Stomach smooth muscle (tissue), 2 donors: ENCODE measurements around the gene HOXC5.
A peak's percentile ranks its signal among the peaks of the same experiment; 100 is the strongest.

ENCODE experiments used
- H3K27ac ChIP-seq: one replicate; pipeline ENCODE4 v1.7.0; 2013; ENCODE audit warnings: mild to moderate bottlenecking, low read length, inconsistent platforms
- H3K27me3 ChIP-seq, 2 donors: one replicate each; pipeline ENCODE4 v1.7.0; 2013; ENCODE audit warnings: low read length in 2 of 2; ENCODE audit not compliant: insufficient read depth in 2 of 2, control insufficient read depth in 1 of 2
- H3K36me3 ChIP-seq, 2 donors: one replicate each; pipeline ENCODE4 v1.7.0; 2013; ENCODE audit warnings: low read length in 2 of 2; ENCODE audit not compliant: control insufficient read depth in 2 of 2, insufficient read depth in 2 of 2
- H3K4me1 ChIP-seq: one replicate; pipeline ENCODE4 v1.7.0; 2013; ENCODE audit warnings: low read length; ENCODE audit not compliant: control insufficient read depth, insufficient read depth
- H3K4me3 ChIP-seq, 2 donors: one replicate each; pipeline ENCODE4 v1.7.0; 2013; ENCODE audit warnings: low read length in 2 of 2
- H3K9ac ChIP-seq, 2 donors: one replicate each; pipeline ENCODE4 v1.7.0; 2013; ENCODE audit warnings: low read length in 2 of 2, mild to moderate bottlenecking in 1 of 2
- H3K9me3 ChIP-seq, 2 donors: one replicate each; pipeline ENCODE4 v1.7.0; 2013; ENCODE audit warnings: low read length in 2 of 2; ENCODE audit not compliant: control insufficient read depth in 2 of 2
- donor health status: healthy.
- donor health status: Pancreatic carcinoma.

The HOXC5 gene

DNA sequence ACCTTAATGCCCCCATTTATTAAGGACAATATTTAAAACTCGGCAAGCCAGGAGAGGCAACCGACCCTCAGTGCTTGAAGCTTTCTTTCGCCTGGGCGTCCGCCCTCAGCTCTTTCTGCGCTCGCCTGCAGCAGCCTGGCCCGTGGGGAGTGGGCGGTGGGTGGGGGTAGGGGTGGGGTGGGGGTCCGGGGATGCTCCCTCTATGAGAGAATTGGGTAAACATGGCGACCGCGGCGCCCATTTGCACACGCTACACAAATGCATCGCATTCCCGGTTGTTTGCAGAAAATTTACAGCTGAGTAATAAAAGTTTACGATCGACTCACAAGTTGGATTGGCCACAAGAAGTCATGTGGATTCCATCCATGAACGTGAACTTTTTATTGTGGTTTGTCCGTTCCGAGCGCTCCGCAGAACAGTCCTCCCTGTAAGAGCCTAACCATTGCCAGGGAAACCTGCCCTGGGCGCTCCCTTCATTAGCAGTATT is 16.3 kb upstream of the HOXC5 start:
- H3K9ac ChIP-seq = no peak overlapping the region
- no peak overlapping the region for H3K4me3 ChIP-seq
- H3K27ac ChIP-seq = no peak overlapping the region
- H3K9me3 ChIP-seq = no peaks in the 10 kb centered on the region
- peaks cover 14% of the 10 kb centered on the region for H3K4me1 ChIP-seq
- H3K27me3 ChIP-seq = peaks cover 75 to 88% of the 10 kb centered on the region in 2 donors
- H3K36me3 ChIP-seq = no peaks in the 10 kb centered on the region

DNA sequence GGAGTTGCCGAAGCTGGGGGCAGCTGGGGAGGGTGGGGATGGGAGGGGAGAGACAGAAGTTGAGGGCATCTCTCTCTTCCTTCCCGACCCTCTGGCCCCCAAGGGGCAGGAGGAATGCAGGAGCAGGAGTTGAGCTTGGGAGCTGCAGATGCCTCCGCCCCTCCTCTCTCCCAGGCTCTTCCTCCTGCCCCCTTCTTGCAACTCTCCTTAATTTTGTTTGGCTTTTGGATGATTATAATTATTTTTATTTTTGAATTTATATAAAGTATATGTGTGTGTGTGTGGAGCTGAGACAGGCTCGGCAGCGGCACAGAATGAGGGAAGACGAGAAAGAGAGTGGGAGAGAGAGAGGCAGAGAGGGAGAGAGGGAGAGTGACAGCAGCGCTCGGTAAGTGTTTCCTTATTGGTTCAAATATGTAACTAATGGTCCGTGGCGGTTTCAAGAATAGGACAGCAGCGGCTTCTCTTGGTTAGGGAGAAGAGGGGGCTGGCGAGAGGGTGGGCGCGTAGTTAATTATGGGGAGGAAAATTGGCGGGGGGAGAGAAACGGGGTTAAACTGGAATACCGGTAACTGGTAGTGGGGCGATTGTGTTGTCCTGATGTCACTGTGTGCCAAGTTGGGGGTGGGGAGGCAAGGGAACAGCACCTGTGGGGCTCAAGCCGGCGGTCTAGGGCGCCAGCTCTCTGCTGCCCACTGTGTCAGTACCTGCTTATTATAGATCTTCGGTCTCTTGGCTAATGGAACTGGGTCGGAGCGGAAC is 15.6 kb upstream of the HOXC5 start:
- Histone ChIP-seq H3K9ac (no peak overlapping the region), H3K27ac (no peak overlapping the region), H3K4me1 (peaks cover 13% of the 10 kb centered on the region), H3K27me3 (peaks cover 78 to 87% of the 10 kb centered on the region in 2 donors), H3K4me3 (peak overlapping the region; percentile 46 to 61), H3K36me3 (no peaks in the 10 kb centered on the region), H3K9me3 (no peaks in the 10 kb centered on the region)

DNA sequence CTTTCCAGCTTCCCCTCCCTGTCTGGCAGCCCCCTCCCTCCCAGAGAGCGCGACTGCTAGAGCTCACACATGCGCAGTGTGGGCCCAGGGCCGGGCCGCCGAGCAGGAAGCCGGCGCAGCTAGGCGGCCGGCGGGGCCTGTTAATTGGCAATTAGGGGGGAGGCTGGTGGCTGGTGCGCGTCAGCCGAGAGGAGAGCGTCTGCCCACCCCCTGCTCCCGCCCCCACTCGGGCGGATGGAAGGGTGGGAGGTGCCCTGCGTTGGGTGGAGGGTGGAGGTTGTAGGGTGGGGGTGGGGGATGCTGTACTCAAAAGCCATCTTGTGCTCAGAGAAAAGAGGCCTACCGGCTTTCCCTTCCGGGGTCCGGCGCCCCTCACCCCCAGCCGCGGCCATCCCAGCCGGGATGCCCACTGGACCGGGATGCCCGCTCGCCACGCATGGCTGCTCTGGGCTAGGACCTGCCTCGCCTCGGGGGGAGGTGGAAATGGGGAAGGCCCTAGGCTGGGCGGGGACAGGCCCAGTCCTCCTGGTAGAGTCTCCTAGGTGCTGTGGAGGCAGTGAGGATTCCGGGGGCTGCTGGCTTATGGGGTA is 14.9 kb upstream of the HOXC5 start:
- no peak overlapping the region for H3K27ac ChIP-seq
- H3K4me3 ChIP-seq = peak overlapping the region; percentile 46 to 61
- H3K36me3 ChIP-seq = no peaks in the 10 kb centered on the region
- H3K27me3 ChIP-seq = peaks cover 77 to 86% of the 10 kb centered on the region in 2 donors
- H3K9me3 ChIP-seq = no peaks in the 10 kb centered on the region
- peaks cover 13% of the 10 kb centered on the region for H3K4me1 ChIP-seq
- H3K9ac ChIP-seq = peak overlapping the region in 1 of 2 donors; percentile 15

DNA sequence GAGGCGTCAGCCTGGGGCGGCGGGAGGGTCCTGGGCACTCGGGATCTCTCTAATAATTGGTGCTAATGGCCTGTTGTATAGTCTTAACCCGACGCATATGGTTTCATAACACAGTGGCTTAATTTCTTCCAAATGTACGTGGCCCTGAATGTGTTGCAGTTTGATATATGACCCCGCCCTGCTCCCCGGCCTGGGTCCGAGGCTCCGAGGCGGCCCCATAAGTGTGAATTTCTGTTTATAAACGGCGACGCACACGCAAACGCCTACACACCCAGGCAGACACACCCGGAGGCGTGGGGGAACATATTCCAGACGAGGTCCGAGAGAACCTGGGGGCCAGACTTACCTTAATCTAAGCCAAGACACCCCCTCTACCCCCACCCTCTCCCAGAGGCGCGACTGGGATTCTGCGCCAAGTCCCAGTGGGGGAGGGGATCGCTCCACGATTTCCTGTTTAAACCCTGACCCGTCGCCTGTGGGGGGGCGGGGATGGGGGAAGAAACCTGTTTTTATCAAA is 14.3 kb upstream of the HOXC5 start:
- Histone ChIP-seq H3K27me3 (peaks cover 75 to 86% of the 10 kb centered on the region in 2 donors), H3K36me3 (no peaks in the 10 kb centered on the region), H3K27ac (no peak overlapping the region), H3K4me1 (peaks cover 13% of the 10 kb centered on the region), H3K9ac (peak overlapping the region in 1 of 2 donors; percentile 15), H3K9me3 (no peaks in the 10 kb centered on the region), H3K4me3 (peak overlapping the region in 1 of 2 donors; percentile 61)

GRCh38 chr12:54019091-54019811 is 13.6 kb upstream of the HOXC5 start:
- Histone ChIP-seq H3K9ac (no peak overlapping the region), H3K27ac (no peak overlapping the region), H3K27me3 (peaks cover 76 to 86% of the 10 kb centered on the region in 2 donors), H3K36me3 (no peaks in the 10 kb centered on the region), H3K9me3 (no peaks in the 10 kb centered on the region), H3K4me1 (peaks cover 13% of the 10 kb centered on the region), H3K4me3 (no peak overlapping the region)

DNA sequence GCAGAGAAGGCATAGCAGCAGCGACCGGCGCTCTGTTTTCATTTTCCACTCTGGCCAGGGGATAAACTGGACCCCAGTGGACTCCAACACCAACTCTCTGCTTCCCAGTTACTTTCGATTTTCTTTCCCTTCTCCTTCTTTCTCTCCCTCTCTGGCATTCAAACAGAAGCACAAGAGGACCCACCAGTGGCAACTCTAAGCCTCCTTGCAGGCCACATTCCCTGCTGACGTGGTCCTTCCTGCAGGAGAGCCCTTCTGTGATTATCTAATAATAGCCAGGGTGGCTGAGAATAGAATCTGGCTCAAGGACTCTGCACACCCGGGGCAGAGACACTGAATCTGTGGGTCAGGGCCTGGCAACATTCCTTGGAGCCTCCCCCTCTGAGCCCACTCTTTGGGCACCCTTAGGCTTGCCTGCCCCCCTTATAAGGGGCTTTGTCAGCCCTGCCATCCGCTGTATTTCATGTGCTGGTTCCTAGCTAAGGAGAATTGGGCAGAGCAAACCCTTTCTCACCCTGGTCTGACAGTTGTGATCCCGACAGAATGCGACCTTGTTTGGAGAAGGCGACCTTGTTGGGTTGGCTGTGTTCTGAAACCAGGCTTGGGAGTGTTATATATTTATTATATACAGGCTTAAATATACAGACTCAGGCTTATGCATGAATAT is 12.8 kb upstream of the HOXC5 start:
- H3K4me1 ChIP-seq = peaks cover 10% of the 10 kb centered on the region
- H3K9ac ChIP-seq = no peak overlapping the region
- peaks cover 75 to 86% of the 10 kb centered on the region in 2 donors for H3K27me3 ChIP-seq
- no peaks in the 10 kb centered on the region for H3K36me3 ChIP-seq
- H3K9me3 ChIP-seq = no peaks in the 10 kb centered on the region
- H3K27ac ChIP-seq = no peak overlapping the region
- peak overlapping the region in 1 of 2 donors; percentile 29 for H3K4me3 ChIP-seq

- Histone ChIP-seq H3K27me3 (peaks cover 72 to 85% of the 10 kb centered on the region in 2 donors), H3K9ac (no peak overlapping the region), H3K36me3 (no peaks in the 10 kb centered on the region), H3K9me3 (no peaks in the 10 kb centered on the region), H3K27ac (no peak overlapping the region), H3K4me3 (no peak overlapping the region), H3K4me1 (peaks cover 10% of the 10 kb centered on the region)
These were observed 12.1 kb upstream of the HOXC5 start for GRCh38 chr12:54020591-54021405.

DNA sequence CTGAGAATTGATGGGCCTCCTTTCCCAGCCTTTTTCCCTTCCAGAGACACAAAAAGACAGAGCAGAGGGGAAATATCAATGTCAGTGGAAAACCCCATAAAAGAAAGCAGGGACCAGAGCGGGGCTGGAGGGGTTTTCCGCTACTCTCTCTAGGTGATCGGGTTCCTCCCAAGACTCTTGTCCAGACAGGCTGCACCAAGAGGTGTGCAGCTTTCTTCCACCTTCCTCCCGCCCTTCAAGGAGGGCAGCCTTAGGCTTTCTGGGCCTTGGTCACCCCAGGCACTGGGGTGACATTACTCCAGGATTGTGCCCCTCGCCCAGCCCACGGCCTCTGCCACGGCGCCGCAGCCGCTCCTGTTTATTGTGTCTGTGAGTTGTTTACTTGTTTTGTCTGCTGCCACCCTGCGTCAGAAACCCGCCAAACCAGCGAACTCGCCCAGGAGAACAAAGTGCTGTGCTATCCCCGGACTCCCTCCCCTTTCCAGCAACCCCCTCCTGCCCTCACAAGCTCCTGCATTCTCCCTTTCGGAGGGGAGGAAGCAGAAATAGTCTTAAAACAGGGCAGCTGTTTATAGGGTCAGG is 11.3 kb upstream of the HOXC5 start:
- Histone ChIP-seq H3K9me3 (no peaks in the 10 kb centered on the region), H3K36me3 (no peaks in the 10 kb centered on the region), H3K4me3 (no peak overlapping the region), H3K27ac (no peak overlapping the region), H3K9ac (no peak overlapping the region), H3K27me3 (peaks cover 72 to 86% of the 10 kb centered on the region in 2 donors), H3K4me1 (peaks cover 10% of the 10 kb centered on the region)

GRCh38 chr12:54022960-54023884 is 9.6 kb upstream of the HOXC5 start:
- no peak overlapping the region for H3K27ac ChIP-seq
- H3K4me1 ChIP-seq = peaks cover 6% of the 10 kb centered on the region
- H3K4me3 ChIP-seq = no peak overlapping the region
- no peak overlapping the region for H3K9ac ChIP-seq
- no peaks in the 10 kb centered on the region for H3K36me3 ChIP-seq
- peaks cover 80 to 92% of the 10 kb centered on the region in 2 donors for H3K27me3 ChIP-seq
- H3K9me3 ChIP-seq = no peaks in the 10 kb centered on the region
